ENCODE data around the gene BMAL1. TPM values are rescaled to one million over a fixed set of nuclear protein-coding genes. Genes with fewer than 3 reads are reported as not detected.

Gene BMAL1
- polyA plus RNA-seq, 1 donor (not counting 4 experiments of a cell fraction or from before 2014, with no cell fraction given): 27.5 TPM

GRCh38 chr11:13287036-13287435, 9.4 kb downstream of the BMAL1 start:
- peaks cover 11% of the 10 kb centered on the region for H3K4me1 ChIP-seq (ENCODE audit: control insufficient read depth, extremely low read depth, insufficient read depth, low read length)
- no peak overlapping the region for H3K4me3 ChIP-seq (ENCODE audit: control insufficient read depth in 2 of 3, extremely low read depth in 1 of 3, insufficient read depth in 2 of 3, low read depth in 1 of 3, low read length in 3 of 3)
- no peak for TF ChIP-seq CTCF (optimal IDR thresholded peaks at IDR 0.05 in 1 of 3, IDR thresholded peaks at IDR 0.05 in 1 of 3, conservative IDR thresholded peaks at IDR 0.05 in 1 of 3; ENCODE audit: extremely low read depth in 1 of 3, insufficient read depth in 2 of 3, low read length in 3 of 3)
- no peak for TF ChIP-seq EZH2 (IDR thresholded peaks at IDR 0.05; ENCODE audit: low read length)
- H3K9me3 ChIP-seq (ENCODE audit: control insufficient read depth, low read depth, low read length): no peaks in the 10 kb centered on the region
- H3K9me1 ChIP-seq (ENCODE audit: control insufficient read depth, extremely low read depth, insufficient read depth, low read length): peaks cover 8% of the 10 kb centered on the region
- dilution Hi-C loops (cut with MboI; ENCODE audit: extremely low pct_ligation_motif_present, low sequenced_read_pairs): no loop called here
- peaks cover 24% of the 10 kb centered on the region for H4K20me1 ChIP-seq (ENCODE audit: control insufficient read depth, extremely low read depth, insufficient read depth, low read length)
- DNase-seq (ENCODE audit: low read depth, low spot score) (no peak), FAIRE-seq (peak; percentile 23)
- no peak overlapping the region for H3K9ac ChIP-seq (ENCODE audit: control insufficient read depth, extremely low read depth, insufficient read depth, low read length)
- no peak overlapping the region for H3K4me2 ChIP-seq (ENCODE audit: control insufficient read depth, extremely low read depth, insufficient read depth, low read depth, low read length)
- no peak overlapping the region for H2AFZ ChIP-seq (ENCODE audit: control insufficient read depth, low read length)
- no peak overlapping the region for H3K27ac ChIP-seq (ENCODE audit: control insufficient read depth, insufficient read depth, low read length)
- peaks cover 69% of the 10 kb centered on the region for H3K79me2 ChIP-seq (ENCODE audit: control insufficient read depth, insufficient read depth, low read length)
- peaks cover under 1 to 4% of the 10 kb centered on the region in 2 experiments for H3K36me3 ChIP-seq (ENCODE audit: control insufficient read depth in 2 of 2, extremely low read depth in 1 of 2, insufficient read depth in 2 of 2, low read length in 2 of 2)
- no peaks in the 10 kb centered on the region for H3K27me3 ChIP-seq (ENCODE audit: control insufficient read depth, extremely low read depth, insufficient read depth, low read length)

- Histone ChIP-seq H3K27me3 (ENCODE audit: control insufficient read depth, extremely low read depth, insufficient read depth, low read length) (no peaks in the 10 kb centered on the region), H3K4me3 (ENCODE audit: control insufficient read depth in 2 of 3, extremely low read depth in 1 of 3, insufficient read depth in 2 of 3, low read depth in 1 of 3, low read length in 3 of 3) (no peak overlapping the region), H3K9me1 (ENCODE audit: control insufficient read depth, extremely low read depth, insufficient read depth, low read length) (peaks cover 5% of the 10 kb centered on the region), H3K4me1 (ENCODE audit: control insufficient read depth, extremely low read depth, insufficient read depth, low read length) (peaks cover 8% of the 10 kb centered on the region), H3K27ac (ENCODE audit: control insufficient read depth, insufficient read depth, low read length) (no peak overlapping the region), H3K36me3 (ENCODE audit: control insufficient read depth in 2 of 2, extremely low read depth in 1 of 2, insufficient read depth in 2 of 2, low read length in 2 of 2) (peaks cover 0 to 4% of the 10 kb centered on the region in 2 experiments), H3K79me2 (ENCODE audit: control insufficient read depth, insufficient read depth, low read length) (peaks cover 64% of the 10 kb centered on the region), H2AFZ (ENCODE audit: control insufficient read depth, low read length) (no peak overlapping the region), H3K9me3 (ENCODE audit: control insufficient read depth, low read depth, low read length) (no peaks in the 10 kb centered on the region), H4K20me1 (ENCODE audit: control insufficient read depth, extremely low read depth, insufficient read depth, low read length) (peaks cover 19% of the 10 kb centered on the region), H3K9ac (ENCODE audit: control insufficient read depth, extremely low read depth, insufficient read depth, low read length) (no peak overlapping the region), H3K4me2 (ENCODE audit: control insufficient read depth, extremely low read depth, insufficient read depth, low read depth, low read length) (no peak overlapping the region)
- no peak for FAIRE-seq
- dilution Hi-C loops (cut with MboI; ENCODE audit: extremely low pct_ligation_motif_present, low sequenced_read_pairs): no loop called here
- DNase-seq (ENCODE audit: low read depth, low spot score): no peak
- no peak for TF ChIP-seq CTCF (optimal IDR thresholded peaks at IDR 0.05 in 1 of 3, IDR thresholded peaks at IDR 0.05 in 1 of 3, conservative IDR thresholded peaks at IDR 0.05 in 1 of 3; ENCODE audit: extremely low read depth in 1 of 3, insufficient read depth in 2 of 3, low read length in 3 of 3)
- no peak for TF ChIP-seq EZH2 (IDR thresholded peaks at IDR 0.05; ENCODE audit: low read length)
Observed at GRCh38 chr11:13287681-13288080, 10.1 kb downstream of the BMAL1 start.

Measured in keratinocyte (primary cell).